CD4-positive, alpha-beta T cell treated with Interleukin-17A for 4 hours (primary cell): ENCODE results near the gene PTPN1.
A peak's percentile ranks its signal among the peaks of the same experiment; 100 is the strongest.
"Not testable (repeated sequence)": the region's sequence is repeated elsewhere in the genome, so short reads cannot be mapped to it uniquely, and the experiment has no call there.

Experiments used
- DNase-seq: peaks from one replicate; pipeline ENCODE4 v3.0.0-alpha.2; 2020; ENCODE audit warnings: mixed read lengths

The PTPN1 gene

DNA sequence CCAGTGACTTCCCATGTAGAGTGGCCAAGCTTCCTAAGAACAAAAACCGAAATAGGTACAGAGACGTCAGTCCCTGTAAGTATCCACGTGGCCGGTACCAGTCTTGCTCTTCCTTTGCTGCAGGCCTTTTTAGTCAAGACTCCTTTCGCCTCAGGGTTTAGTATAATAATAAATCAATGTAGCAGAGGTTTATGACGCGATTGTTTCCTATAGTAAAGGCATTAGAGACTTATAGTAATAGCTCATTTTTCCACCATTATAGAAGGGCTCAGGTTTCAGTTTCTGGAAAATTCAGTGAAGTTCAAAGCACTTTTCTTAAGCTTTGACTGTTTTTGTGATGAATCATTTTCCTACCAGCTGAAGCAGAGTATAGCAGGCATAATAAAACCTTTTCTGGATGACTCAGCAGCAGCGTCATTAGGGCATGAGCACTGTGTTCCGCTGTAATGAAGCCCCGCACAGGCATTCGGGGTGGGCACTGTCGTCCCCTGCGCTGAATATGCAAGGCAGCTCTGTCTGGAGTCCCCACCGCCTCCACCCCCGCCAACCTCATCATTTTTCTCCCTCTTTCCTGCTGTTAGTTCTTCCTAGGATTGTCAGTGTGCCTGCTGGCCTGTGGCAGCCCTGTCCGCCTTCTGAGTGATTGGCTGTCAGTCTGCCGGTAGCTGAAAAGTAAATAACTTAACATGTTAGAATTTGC lies 51.3 kb downstream of the PTPN1 start:
- peak; percentile 50 for DNase-seq

DNA sequence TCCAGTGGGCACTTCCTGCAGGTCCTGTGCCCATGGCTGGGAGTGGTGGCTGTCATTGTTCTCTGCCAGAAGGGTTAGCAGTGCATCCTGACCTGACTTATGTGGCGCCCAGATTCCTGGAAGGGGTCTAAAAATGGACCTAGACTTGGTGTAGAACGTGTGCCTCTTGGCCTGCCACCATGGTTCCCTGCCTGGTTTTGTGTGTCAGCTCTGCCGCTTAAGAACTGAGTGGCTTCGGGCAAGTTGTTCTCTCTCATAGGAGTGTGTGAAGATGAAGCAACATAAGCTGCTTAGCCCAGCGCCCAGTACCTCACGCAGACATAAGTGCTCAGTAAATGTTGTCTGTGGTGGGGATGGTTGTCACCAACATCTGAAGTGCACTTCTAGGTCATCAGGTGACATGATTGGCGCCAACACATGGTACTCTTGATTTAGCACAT lies 52.1 kb downstream of the PTPN1 start:
- no peak for DNase-seq

GRCh38 chr20:50563133-50563944 lies 53.2 kb downstream of the PTPN1 start:
- no peak for DNase-seq

DNA sequence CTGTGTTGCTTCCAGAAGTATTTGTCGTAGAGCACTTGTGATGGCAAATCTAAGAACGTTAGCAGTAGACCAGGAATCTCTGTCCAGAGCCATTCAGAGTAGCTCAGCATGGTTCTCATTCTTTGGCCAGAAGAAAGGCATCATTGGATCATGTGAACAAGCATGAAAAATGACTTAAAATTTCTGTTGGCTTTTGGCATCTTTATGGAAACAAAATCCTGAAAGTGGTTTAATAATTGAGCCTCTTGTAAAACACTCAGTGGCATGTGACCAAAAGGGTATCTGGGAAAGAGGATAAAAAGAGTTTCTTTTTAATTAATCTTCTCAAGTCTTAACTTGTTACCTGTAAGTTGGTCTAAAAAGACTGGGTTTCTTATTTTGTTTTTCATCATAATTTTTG lies 55.2 kb downstream of the PTPN1 start:
- no peak for DNase-seq

GRCh38 chr20:50565871-50566270 lies 55.7 kb downstream of the PTPN1 start:
- DNase-seq = no peak

- DNase-seq = no peak
Measured at GRCh38 chr20:50567860-50568548, 57.8 kb downstream of the PTPN1 start.

- no peak for DNase-seq
Measured at GRCh38 chr20:50568549-50568942, 58.4 kb downstream of the PTPN1 start.

GRCh38 chr20:50569487-50569863 lies 59.3 kb downstream of the PTPN1 start:
- DNase-seq = not testable (repeated sequence)

GRCh38 chr20:50569864-50570836 lies 60.0 kb downstream of the PTPN1 start:
- DNase-seq = peak; percentile 50

- no peak for DNase-seq
Measured at GRCh38 chr20:50571466-50571865, 61.3 kb downstream of the PTPN1 start.

- no peak for DNase-seq
Measured at GRCh38 chr20:50572938-50573777, 63.0 kb downstream of the PTPN1 start.

- DNase-seq = no peak
Measured at GRCh38 chr20:50574108-50574507, 63.9 kb downstream of the PTPN1 start.

GRCh38 chr20:50574586-50574985 lies 64.4 kb downstream of the PTPN1 start:
- no peak for DNase-seq

DNA sequence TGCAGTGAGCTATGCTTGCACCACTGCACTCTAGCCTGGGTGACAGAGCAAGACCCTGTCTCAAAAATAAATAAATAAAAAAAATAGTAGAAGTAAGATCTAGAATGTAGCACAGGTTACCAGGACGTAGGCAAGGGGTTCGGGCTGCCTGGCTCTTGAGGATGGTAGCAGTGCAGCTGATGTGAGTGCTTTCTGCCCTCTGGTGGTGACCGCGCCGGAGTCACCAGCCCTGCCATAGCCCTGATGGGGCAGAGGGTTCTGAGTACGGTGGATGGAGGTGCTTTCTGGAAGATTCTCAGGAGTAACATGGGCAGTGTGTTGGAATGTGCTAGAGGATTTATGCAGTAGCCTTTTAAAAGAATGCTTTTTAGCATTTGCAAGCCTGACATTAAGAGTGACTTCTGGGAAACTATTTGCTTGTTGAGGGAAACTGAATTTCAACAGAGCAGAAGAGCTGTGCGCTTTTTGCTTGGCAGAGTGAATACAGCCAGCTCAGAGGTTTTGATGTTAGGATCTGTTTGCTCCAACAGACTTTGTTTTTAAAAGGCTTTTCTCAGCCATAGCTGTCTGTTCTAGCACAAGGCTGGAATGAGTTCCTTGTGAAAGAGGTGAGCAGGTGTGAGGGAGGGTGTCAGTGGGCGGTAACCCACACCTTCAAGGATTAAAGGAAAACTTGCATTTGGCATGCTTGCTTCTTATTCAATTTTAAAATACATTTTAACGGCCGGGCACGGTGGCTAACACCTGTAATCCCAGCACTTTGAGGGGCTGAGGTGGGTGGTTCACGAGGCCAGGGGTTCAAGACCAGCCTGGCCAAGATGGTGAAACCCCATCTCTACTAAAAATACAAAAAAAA lies 65.9 kb downstream of the PTPN1 start:
- DNase-seq = peak; percentile 79

- DNase-seq = no peak
Measured at GRCh38 chr20:50577175-50578018, 67.2 kb downstream of the PTPN1 start.

- no peak for DNase-seq
Measured at GRCh38 chr20:50578061-50578777, 68.0 kb downstream of the PTPN1 start.

DNA sequence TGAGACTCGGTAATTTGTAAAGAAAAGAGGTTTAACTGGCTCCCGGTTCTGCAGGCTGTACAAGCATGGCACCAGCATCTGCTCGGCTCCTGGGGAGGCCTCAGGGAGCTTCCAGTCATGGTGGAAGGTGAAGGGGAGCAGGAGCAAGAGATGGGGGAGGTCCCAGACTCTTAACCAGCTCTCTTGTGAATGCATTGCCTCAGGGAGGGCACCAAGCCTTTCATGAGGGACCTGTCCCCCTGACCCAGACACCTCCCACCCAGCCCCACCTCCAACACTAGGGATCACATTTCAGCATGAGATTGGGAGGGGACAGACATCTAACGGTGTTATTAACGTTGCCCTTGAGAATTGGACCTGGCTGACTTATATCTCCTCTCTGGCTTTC lies 68.6 kb downstream of the PTPN1 start:
- DNase-seq = no peak

- DNase-seq = no peak
Measured at GRCh38 chr20:50579511-50579910, 69.3 kb downstream of the PTPN1 start.
